Measurements from ENCODE around the gene UBAC2.

Gene UBAC2

GRCh38 chr13:99431927-99432608 is 231.4 kb downstream of the UBAC2 start:
- Histone ChIP-seq H3K27me3 (ENCODE audit: low read depth, low read length) (no peaks in the 10 kb centered on the region), H3K27ac (ENCODE audit: low read length) (no peak overlapping the region)

DNA sequence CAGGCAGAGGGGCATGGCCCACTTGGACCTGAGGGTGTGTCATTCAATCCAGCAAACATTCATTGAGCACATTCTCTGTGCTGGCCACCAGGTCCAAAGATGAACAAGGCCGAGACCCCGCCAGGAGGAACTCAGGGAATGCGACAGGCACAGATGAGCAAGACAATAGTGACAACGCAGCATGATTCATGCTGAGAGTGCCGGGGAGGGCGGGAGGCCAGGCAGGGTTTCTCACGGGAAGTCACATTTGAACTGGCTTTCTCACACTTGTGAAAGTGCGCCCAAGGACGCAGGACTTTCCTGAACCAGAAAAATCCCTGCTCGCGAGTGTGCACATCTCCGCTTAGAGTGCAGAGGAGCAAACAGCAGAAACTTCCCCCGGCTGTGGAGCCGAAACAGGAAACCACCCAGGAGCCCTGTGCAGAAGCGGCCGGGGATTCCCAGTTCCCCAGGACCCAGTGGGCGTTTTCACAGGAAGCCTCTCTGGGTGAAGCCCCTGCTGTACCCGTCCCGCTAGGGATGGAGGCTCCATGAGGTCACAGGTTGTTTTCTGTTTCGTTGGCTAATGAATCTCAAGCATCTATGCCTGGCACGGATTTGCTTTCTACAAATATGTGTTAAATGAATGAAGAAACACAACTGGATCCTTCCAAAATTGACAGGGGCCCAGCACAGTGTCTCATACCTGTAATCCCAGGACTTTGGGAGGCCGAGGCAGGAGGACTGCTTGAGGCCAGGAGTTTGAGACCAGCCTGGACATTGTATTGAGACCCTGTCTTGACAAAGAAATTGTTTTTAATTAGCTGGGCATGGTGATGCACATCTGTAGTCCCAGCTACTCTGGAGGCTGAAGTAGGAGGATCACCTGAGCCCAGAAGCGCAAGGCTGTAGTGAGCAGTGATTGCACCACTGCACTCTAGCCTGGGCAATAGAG is 232.2 kb downstream of the UBAC2 start:
- peak overlapping the region in 1 of 2 donors; percentile 12 for H3K4me3 ChIP-seq (ENCODE audit: low read depth in 1 of 2, low read length in 2 of 2)
- no peaks in the 10 kb centered on the region for H3K36me3 ChIP-seq (ENCODE audit: control insufficient read depth in 1 of 2, insufficient read depth in 2 of 2, low read length in 2 of 2)
- H3K4me1 ChIP-seq (ENCODE audit: control insufficient read depth in 1 of 2, insufficient read depth in 2 of 2, low read length in 2 of 2): no peaks in the 10 kb centered on the region
- H3K27ac ChIP-seq (ENCODE audit: low read length): no peak overlapping the region
- H3K9me3 ChIP-seq (ENCODE audit: control insufficient read depth in 1 of 2, low read length in 2 of 2): no peaks in the 10 kb centered on the region
- no peaks in the 10 kb centered on the region for H3K27me3 ChIP-seq (ENCODE audit: low read depth, low read length)

More at GRCh38 chr13:99431927-99432608, 231.4 kb downstream of the UBAC2 start:
- Histone ChIP-seq H3K4me1 (ENCODE audit: control insufficient read depth in 1 of 2, insufficient read depth in 2 of 2, low read length in 2 of 2) (no peaks in the 10 kb centered on the region), H3K9me3 (ENCODE audit: control insufficient read depth in 1 of 2, low read length in 2 of 2) (no peaks in the 10 kb centered on the region), H3K36me3 (ENCODE audit: control insufficient read depth in 1 of 2, insufficient read depth in 2 of 2, low read length in 2 of 2) (no peaks in the 10 kb centered on the region), H3K4me3 (ENCODE audit: low read depth in 1 of 2, low read length in 2 of 2) (no peak overlapping the region)

DNA sequence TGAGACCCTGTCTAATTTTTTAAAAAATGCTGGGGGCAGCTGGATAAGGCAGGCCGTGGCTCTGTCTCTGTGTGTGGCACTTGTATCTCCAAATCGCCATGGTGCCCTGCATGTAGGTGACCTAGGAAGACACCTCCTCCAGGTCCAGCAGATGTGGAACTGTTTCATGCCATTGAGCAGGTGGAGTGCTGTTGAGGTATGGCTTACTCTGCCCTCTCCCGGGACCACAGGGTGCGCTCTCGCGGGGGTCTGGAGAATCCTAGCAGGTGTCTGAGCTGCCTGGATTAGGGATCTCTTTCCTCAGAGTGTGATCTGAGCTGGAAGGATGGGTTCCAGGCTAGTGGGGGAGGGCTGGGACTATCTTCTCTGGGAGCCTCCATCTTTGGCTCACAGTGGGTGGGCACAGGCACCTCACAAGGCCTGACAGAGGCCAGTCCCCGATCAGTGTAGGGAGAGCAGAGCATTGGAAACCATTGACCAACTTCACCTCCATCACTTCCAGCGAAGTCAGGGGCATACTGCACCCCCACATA is 233.0 kb downstream of the UBAC2 start:
- H3K9me3 ChIP-seq (ENCODE audit: control insufficient read depth in 1 of 2, low read length in 2 of 2): no peaks in the 10 kb centered on the region
- no peaks in the 10 kb centered on the region for H3K4me1 ChIP-seq (ENCODE audit: control insufficient read depth in 1 of 2, insufficient read depth in 2 of 2, low read length in 2 of 2)
- no peaks in the 10 kb centered on the region for H3K27me3 ChIP-seq (ENCODE audit: low read depth, low read length)
- H3K36me3 ChIP-seq (ENCODE audit: control insufficient read depth in 1 of 2, insufficient read depth in 2 of 2, low read length in 2 of 2): no peaks in the 10 kb centered on the region
- H3K27ac ChIP-seq (ENCODE audit: low read length): no peak overlapping the region
- no peak overlapping the region for H3K4me3 ChIP-seq (ENCODE audit: low read depth in 1 of 2, low read length in 2 of 2)

- Histone ChIP-seq H3K27ac (ENCODE audit: low read length) (no peak overlapping the region), H3K9me3 (ENCODE audit: control insufficient read depth in 1 of 2, low read length in 2 of 2) (no peaks in the 10 kb centered on the region), H3K4me1 (ENCODE audit: control insufficient read depth in 1 of 2, insufficient read depth in 2 of 2, low read length in 2 of 2) (no peaks in the 10 kb centered on the region), H3K4me3 (ENCODE audit: low read depth in 1 of 2, low read length in 2 of 2) (no peak overlapping the region), H3K36me3 (ENCODE audit: control insufficient read depth in 1 of 2, insufficient read depth in 2 of 2, low read length in 2 of 2) (no peaks in the 10 kb centered on the region), H3K27me3 (ENCODE audit: low read depth, low read length) (no peaks in the 10 kb centered on the region)
Observed at GRCh38 chr13:99434258-99434788, 233.7 kb downstream of the UBAC2 start.

- no peaks in the 10 kb centered on the region for H3K4me1 ChIP-seq (ENCODE audit: control insufficient read depth in 1 of 2, insufficient read depth in 2 of 2, low read length in 2 of 2)
- H3K36me3 ChIP-seq (ENCODE audit: control insufficient read depth in 1 of 2, insufficient read depth in 2 of 2, low read length in 2 of 2): no peaks in the 10 kb centered on the region
- no peaks in the 10 kb centered on the region for H3K9me3 ChIP-seq (ENCODE audit: control insufficient read depth in 1 of 2, low read length in 2 of 2)
- no peak overlapping the region for H3K4me3 ChIP-seq (ENCODE audit: low read depth in 1 of 2, low read length in 2 of 2)
- H3K27me3 ChIP-seq (ENCODE audit: low read depth, low read length): peaks cover 5% of the 10 kb centered on the region
- H3K27ac ChIP-seq (ENCODE audit: low read length): no peak overlapping the region
Observed at GRCh38 chr13:99435116-99435515, 234.5 kb downstream of the UBAC2 start.

GRCh38 chr13:99435998-99436397 is 235.3 kb downstream of the UBAC2 start:
- H3K9me3 ChIP-seq (ENCODE audit: control insufficient read depth in 1 of 2, low read length in 2 of 2): no peaks in the 10 kb centered on the region
- H3K4me3 ChIP-seq (ENCODE audit: low read depth in 1 of 2, low read length in 2 of 2): no peak overlapping the region
- peaks cover 5% of the 10 kb centered on the region for H3K27me3 ChIP-seq (ENCODE audit: low read depth, low read length)
- H3K27ac ChIP-seq (ENCODE audit: low read length): no peak overlapping the region
- no peaks in the 10 kb centered on the region for H3K36me3 ChIP-seq (ENCODE audit: control insufficient read depth in 1 of 2, insufficient read depth in 2 of 2, low read length in 2 of 2)
- H3K4me1 ChIP-seq (ENCODE audit: control insufficient read depth in 1 of 2, insufficient read depth in 2 of 2, low read length in 2 of 2): no peaks in the 10 kb centered on the region

Data from muscle layer of duodenum (tissue), 2 donors.